ENCODE data around the gene MAOB.

Gene MAOB

DNA sequence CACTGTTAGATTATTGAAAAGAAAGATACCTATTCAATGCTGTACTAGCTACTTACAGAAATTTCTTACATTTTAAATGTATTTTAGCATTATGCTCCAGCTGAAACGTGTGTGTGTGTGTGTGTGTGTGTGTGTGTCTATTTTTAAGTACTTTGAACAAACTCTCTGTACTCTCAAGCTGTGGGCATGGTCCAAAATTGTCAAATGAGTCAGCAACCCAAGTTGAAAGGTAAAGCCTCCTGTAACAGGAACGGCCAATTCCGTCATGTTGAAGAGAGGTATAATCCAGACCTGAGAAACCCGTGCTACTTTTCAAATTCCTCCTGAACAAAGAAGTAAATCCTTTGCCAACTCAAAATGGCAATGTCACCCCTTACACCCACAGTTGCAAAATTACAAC lies 20.5 kb downstream of the MAOB start:
- DNase-seq (ENCODE audit: low read depth in 2 of 3, low spot score in 2 of 3), result no peak

DNA sequence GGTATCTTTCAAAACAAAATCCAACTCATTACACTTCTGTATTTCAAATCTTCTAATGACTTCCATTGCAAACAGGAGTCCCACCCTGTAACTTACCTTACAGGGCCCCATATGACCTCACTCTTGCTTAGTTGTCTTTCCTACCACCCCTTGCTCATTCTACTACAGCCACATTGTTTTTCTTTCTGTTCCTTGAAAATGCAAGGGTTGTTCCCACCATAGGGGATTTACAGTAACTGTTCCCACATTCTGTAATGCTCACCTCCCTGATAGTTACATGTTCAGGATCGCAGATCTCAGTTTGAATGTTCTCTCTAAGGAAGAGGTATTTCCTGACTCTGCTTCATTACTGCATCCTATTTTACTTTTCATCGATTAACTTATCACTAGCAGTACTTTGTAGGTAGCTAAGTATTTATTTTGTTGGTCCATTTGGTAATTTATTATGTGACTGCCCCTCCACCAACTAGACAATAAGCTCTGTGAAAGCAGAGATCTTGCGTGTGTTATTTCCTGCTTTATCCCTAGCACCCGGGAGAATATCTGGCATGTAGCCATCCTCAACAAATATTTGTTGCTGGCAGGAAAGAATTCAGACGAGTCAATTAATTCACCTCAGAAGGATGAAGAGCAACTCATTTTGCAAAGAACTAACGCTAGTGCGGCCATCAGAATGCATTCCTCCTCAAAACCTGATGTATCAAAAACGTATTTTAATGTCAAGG lies 21.4 kb downstream of the MAOB start:
- no peak for DNase-seq (ENCODE audit: low read depth in 2 of 3, low spot score in 2 of 3)

DNA sequence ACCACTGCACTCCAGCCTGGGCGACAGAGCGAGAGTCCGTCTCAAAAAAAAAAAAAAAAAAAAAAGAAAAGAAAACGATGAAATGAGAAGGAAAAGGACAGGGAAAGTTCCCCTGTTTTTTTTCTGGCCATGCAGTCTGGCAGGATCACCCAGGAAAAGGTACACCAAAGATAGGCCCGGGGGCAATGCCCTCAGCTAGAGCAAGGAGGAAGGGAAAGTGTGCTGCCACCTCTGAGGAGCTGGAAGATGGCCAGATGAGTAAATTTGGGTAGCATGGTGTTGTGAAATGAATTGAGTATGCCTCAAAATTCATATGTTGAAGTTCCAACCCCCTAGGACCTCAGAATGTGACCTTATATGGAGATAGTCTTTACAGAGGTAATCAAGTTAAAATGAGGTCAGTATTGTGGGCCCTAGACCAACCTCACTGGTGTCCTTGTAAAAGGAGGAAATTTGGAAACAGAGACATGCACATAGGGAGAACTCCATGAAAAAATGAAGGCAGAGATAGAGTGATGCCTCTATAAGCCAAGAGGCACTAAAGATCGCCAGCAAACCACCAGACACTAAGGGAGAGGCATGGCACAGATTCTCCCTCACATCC lies 28.9 kb downstream of the MAOB start:
- no peak for DNase-seq (ENCODE audit: low read depth in 2 of 3, low spot score in 2 of 3)

DNA sequence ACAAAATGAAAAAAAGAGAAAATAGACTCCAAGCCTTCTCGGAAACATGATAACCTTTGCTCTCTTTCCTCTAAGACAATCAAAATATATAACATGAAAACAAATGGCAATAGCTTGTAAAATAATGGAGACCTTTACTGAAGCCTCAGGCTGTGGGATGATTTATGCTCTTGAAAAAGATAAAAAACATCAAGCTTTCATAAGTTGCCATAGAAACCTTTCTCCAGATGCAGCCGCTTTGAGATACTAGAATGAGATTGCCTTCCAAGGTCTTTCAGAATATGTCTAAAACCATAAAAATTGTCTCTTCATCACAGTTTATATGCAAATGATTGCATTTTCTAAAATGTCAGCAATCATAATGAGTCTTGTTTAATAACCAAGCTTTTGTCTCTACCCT lies 31.6 kb downstream of the MAOB start:
- no peak for DNase-seq (ENCODE audit: low read depth in 2 of 3, low spot score in 2 of 3)

DNA sequence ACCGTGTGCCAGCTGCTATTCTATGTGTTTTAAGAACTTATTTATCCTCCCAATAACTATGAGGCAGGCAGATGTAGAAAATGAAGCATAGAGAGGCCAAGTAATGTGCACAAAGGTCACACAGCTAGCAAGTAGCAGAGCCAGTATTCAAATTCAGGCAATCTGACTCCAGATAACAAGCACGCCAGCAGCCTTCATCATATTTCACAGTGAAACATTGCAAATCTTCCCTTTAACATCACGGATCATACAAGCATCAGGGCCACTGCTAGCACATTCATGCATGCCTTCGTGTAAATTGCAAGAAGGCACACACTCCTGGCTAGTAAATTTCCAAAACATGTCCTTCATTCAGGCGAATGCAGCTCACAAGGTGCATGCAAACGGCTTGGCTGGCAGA lies 33.1 kb downstream of the MAOB start:
- no peak for DNase-seq (ENCODE audit: low read depth in 2 of 3, low spot score in 2 of 3)

DNA sequence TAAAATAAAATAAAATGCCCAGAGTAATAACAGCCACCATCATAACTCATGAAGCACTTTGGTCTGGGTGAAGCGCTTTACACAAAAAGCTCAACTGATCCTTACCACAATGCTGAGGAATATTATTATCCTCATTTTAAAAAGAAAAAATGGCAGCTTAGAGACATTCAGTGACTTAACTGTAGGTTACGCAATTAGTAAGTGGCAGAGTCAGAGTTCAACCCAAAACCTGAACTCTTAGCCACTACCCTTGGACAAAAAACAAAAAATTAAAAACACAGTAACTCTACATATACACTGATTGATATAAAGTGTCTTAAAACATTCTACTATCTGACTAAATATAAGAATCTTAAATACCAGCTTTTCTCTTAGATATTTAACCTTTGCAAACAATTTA lies 34.9 kb downstream of the MAOB start:
- DNase-seq (ENCODE audit: low read depth in 2 of 3, low spot score in 2 of 3), result no peak

DNA sequence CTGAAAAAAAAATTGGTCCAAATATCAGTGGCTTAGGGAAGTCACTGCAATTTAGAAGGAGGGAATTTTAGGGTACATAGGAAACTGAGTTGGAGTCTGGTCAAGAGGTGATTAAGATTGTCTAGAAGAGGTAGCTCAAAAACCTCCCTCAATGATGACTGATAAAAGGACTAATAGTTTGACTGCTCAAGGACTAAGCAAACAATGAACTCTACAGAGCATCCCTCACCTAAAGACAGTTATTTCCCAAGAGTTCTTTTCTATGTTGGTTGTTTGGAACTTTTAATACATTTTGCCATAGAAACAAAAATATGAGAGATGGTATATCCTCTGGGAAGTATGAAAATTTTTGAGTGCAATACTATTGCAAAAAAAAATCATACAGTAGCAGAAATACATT lies 35.7 kb downstream of the MAOB start:
- DNase-seq (ENCODE audit: low read depth in 2 of 3, low spot score in 2 of 3), result no peak

DNA sequence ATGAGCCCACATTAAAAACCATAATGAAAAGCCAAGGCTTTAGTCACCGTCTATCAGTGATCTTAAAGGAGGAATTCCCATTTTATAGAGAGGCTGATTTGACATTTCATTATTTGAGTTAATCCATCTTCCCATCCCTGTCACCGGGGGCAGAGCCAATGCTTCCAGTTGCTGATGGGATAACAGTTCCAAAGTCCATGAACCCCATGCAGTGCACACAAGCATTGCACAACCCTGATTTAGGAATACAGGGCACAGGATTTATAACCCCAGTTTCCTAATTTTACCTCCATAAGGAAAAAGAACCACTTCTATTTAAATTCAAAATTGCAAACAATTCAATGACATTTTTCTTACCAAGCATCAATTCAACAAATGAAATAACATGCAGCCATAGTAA lies 36.5 kb downstream of the MAOB start:
- DNase-seq (ENCODE audit: low read depth in 2 of 3, low spot score in 2 of 3), result no peak

DNA sequence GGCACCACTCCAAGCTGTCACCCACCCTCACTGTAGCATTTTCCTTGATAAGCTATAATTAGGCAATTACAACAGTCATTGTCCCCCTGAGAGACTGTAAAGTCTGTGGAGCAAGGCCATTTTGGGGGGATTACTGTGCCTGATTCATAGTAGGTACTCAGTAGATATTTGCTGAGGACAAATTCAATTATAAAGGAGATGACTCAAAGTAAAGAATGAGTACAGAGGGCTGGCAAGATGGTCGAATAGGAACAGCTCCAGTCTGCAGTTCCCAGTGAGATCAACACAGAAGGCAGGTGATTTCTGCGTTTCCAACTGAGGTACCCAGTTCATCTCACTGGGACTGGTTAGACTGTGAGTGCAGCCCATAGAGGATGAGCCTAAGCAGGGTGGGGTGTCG lies 42.0 kb downstream of the MAOB start:
- DNase-seq (ENCODE audit: low read depth in 2 of 3, low spot score in 2 of 3), result no peak

DNA sequence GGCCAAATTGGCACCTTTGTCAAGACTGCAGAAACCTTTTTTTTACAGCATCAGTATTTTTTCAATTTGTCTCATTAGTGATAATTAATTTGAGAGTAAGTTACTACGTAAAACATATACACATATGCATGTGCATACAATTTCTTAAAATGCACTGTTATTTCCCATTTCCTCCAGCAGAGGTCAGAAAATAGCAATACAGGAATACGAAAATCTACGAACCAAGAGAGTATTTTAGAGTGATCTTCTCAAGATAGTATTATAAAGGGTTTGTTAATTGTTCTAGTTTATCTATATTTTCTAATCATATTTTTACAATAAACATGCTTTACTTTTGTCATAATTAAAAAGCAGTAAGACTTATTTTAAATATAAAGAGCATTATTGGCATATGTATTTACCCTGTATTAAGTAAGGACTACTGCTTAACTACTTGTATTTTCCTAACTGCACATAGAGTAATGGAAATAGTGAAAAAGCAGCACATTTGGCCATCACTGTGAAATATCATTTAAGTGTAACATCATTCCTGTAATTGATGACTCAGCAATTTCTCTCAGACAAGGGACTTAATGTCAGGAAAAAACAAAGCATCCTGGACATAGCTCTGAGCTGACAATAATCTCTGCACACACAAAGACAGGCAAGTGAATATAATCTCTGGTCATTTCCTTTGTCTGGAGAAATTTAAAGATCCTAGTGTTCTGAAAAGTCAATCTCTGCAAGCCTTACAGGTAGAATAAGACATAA lies 45.6 kb downstream of the MAOB start:
- DNase-seq (ENCODE audit: low read depth in 2 of 3, low spot score in 2 of 3), result no peak

DNA sequence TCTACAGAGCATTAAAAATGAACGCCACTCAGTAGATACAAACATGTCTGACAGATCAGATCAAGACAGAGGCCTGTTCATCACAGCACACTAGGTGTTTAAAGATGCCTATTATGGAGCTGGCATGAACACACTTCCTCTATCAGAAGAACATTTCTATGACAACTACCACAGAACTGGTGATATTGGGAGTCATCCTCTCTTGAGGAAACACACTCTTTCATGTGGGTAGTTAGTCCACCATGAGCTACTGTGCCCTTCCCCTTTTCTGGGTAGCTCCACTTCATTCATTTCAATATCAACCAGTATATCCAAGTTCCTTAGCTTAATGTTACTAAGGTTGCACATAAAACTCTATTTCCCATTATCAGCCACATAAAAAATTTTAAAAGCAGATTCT lies 46.7 kb downstream of the MAOB start:
- DNase-seq (ENCODE audit: low read depth in 2 of 3, low spot score in 2 of 3), result no peak

DNA sequence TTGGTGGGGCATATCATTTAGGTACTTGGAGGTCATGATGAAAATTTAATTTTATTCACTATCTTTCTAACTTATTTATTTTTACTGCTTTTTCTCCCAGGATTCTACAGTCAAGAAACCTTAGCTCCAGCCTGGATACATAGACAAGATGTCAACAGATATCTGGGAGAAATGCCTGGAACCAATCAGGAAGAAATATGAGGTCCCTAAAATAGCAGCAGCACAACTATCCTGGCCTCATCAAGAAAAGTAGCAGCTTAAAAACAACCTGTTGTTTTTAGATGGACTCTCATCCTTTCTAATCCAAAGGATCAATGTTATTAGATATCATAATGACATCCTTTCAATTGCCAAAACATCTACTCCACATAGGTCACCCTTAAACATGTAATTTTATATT lies 54.5 kb downstream of the MAOB start:
- no peak for DNase-seq (ENCODE audit: low read depth in 2 of 3, low spot score in 2 of 3)

DNA sequence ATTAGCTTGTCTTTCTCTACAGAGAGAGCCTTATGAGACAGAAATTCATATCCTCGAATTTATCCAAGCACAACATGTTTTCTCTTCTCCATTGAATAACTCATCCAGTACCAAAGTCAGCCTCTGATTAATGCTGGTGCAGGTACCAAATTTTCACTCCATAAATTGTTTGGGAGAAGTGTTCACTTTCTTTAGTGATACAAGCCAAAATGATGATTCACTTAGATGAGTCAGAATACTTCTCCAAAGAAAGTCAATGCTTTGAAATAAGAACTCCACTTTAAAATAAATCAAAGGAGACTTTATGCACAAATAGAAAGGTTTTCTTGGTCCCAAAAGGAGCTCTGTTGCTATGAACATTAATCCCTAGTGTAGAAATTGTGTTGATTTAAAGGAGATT lies 60.2 kb downstream of the MAOB start:
- no peak for DNase-seq (ENCODE audit: low read depth in 2 of 3, low spot score in 2 of 3)

DNA sequence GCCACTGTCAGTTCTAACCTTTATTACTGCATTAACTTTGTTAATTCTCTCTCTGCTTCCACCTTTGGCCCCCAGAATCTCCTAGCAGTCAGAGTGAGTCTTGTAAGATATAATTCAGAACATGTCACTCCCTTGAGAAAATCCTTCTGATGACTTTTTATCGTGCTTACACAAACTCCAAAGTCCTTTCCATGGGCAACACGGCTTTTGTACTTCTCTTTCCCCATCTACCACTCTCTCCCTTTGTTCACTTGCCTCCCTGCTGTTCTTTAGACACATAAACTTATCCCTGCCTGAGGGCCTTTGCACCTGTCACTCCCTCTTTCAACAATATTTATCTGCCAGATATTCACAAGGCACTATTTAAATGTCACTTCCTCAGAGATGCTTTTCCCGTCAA lies 64.8 kb downstream of the MAOB start:
- no peak for DNase-seq (ENCODE audit: low read depth in 2 of 3, low spot score in 2 of 3)

DNA sequence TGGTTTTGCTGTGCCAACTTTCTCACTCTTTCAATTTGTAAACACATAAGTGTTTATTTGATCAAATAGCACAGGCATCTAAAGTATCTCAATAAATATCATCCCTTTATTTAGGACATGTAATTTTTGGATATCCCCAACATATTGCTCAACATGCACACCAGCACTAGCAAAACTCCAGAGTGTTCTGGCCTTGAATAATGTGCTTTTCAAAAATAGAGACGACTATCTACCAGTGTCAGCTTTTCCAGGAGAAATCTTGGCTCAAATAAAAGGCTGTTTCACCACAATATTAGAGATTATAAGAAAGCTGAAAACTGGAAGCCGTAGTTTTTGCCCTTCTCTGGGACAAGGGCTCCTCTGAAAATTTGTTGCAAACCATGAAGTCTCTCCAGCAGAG lies 67.0 kb downstream of the MAOB start:
- DNase-seq (ENCODE audit: low read depth in 2 of 3, low spot score in 2 of 3), result no peak

DNA sequence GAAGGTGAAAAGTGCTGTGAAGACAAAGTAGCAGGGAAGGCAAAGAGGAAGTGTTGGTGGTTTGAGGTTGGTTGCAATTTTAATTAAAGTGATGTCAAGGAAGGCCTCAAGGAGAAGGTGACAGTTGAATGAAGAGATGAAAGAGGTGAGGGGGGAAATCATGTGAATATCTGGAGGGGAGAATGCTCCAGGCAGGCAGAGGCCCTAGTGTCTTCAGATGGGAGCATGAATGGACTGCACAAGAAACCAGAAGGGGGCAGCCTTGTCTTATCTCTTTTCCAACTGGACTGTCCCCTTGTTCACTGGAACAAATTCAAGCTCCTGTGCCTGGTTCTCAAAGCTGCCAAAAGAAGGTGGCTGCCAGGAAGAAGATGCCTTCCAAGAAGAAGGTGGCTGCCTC lies 68.4 kb downstream of the MAOB start:
- no peak for DNase-seq (ENCODE audit: low read depth in 2 of 3, low spot score in 2 of 3)

DNA sequence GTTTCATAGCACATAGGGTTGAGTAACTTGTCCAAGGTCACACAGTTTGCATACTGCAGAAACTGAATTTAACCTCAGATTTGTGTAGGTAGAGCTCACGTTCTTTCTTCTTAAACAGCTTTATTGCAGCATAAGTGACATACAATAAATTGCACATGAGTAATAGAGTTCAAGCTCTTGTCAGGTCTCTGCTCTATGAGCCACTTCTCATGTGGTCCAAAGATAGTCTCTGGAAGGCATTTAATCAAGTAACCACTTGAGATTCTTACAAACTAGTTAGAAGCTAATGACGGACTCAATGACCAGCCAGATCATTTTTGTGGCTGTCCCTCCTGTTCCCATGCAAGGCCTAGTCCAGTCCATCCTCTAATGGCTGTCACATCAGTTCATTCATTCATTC lies 68.9 kb downstream of the MAOB start:
- DNase-seq (ENCODE audit: low read depth in 2 of 3, low spot score in 2 of 3), result no peak

DNA sequence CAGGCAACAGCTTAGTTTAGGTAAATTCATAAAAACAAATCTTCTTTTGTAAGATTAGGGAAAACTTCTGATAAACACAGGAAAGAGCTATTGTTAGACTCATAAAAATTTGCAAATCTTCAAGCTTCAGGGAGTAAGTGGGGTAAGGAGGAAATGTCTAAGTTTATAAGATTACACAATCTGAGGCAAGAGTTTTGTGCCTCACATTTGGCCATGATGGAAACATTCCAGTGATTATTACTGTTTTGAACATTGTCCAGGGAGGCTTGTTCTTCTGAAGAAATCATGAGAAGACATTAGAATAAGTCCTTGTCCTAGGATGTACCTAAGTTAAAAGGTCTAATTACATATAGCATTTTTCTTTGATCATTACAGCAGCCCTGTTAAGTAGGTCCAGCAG lies 72.8 kb downstream of the MAOB start:
- no peak for DNase-seq (ENCODE audit: low read depth in 2 of 3, low spot score in 2 of 3)

DNA sequence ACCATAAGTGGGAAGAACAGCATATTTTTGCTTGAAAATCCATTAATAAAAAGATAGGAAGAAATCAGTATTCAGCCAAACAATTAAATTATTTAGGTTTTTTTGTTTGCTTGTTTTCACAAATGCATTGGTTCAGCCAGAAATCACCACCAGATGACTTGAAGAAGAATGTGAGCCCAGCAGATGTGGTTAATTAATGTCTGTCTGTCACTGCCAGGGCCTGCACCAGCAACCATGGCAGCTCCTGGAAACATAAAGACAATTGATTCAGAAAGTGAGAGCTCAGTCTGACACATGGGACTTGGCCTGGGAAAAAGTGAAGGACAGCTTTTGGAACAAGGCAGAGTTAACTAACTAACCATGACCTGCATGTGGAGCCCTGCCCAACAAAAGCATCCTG lies 74.0 kb downstream of the MAOB start:
- no peak for DNase-seq (ENCODE audit: low read depth in 2 of 3, low spot score in 2 of 3)

DNA sequence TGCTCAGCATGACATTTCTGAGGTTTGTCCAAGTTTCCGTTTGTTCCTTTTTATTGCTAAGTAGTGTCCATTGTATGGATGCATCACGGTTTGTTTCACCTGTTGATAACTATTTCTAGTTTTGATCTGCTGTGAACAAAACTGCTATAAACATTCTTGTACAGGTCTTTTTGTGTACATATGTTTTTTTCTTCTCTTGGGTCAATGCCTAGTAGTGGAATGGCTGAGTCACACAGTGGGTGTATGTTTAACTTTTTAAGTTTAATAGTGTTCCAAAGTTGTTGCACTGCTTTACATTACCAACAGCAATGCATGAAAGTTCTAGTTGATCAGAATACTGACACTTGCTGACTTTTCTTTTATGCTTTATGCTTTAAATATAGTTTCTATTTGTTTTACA lies 76.7 kb downstream of the MAOB start:
- no peak for DNase-seq (ENCODE audit: low read depth in 2 of 3, low spot score in 2 of 3)

DNA sequence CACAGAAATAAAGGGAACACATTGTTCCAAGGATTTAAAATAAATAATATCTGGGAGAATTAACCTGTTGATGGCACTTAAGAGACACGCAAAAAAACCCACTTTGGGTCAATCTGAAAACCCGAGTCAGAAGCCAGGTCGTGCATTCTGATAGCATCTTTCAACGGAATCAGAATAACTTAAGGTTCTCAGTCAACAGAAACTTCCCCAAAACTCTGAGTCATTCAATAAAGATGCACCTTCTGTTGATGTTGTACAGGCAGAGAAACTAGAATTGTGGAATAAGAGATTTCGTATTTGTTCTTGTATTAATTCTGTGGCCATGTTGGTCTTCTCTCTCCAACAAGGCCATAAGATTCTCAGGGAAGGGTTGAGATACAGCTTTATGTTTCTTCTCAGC lies 78.2 kb downstream of the MAOB start:
- no peak for DNase-seq (ENCODE audit: low read depth in 2 of 3, low spot score in 2 of 3)

DNA sequence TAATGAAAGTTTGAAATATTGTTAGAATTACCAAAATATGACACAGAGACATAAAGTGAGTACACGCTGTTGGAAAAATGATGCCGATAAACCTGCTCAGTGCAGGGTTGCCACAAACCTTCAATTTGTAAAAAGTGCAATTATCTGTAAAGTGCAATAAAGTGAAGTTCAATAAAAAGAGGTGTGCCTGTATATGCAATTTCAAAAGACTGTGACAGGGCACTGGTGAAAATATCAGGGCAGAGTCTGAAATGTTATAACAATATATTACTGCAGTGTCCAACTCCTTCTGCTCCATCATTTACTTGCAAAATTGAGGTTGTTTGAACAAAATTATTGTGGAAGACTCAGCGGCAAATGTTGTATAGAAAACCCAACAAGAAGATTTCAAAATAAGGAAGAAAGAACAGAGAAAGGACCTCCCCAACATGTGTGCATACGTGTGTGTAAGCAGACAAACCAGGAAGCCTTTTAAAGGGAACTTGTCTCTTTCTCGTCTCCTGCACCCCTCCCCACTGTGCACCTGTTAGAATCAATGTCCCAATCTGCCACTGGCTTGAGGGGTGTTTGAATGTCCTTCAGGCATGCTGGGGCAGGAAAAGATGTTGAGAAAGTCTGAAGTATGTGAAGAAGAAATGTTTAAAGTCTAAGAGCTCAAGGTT lies 96.2 kb downstream of the MAOB start:
- DNase-seq (ENCODE audit: low read depth in 2 of 3, low spot score in 2 of 3), result no peak
